Measurements from ENCODE around the gene DRG2.

Gene DRG2

GRCh38 chr17:18070861-18071340 lies 16.8 kb upstream of the DRG2 start:
- DNase-seq (ENCODE audit: low read depth in 1 of 2, low spot score in 1 of 2) = peak in 1 of 2 experiments; percentile 16
- Histone ChIP-seq H3K27me3 (ENCODE audit: insufficient read depth, poor library complexity, severe bottlenecking) (no peaks in the 10 kb centered on the region), H3K27ac (replicated peaks) (peak overlapping the region; percentile 24; the same call in 1 of the 2 replicates), H3K4me3 (replicated peaks; ENCODE audit: insufficient read depth, low read length) (no peak overlapping the region)
- TF ChIP-seq SPI1 (IDR thresholded peaks at IDR 0.05; ENCODE audit: borderline replicate concordance, low read depth) (peak; percentile 46; the same call in 1 of the 2 replicates), POLR2AphosphoS5 (IDR thresholded peaks at IDR 0.05; ENCODE audit: low read depth) (no peak)

- DNase-seq (ENCODE audit: low read depth in 1 of 2, low spot score in 1 of 2) = no peak
- H3K4me3 ChIP-seq (replicated peaks; ENCODE audit: insufficient read depth, low read length) = no peak overlapping the region
- TF ChIP-seq SPI1 (IDR thresholded peaks at IDR 0.05; ENCODE audit: borderline replicate concordance, low read depth) (no peak), CTCF (IDR thresholded peaks at IDR 0.05; ENCODE audit: insufficient read depth, low read length) (no peak), GABPA (IDR thresholded peaks at IDR 0.05; ENCODE audit: low read depth) (no peak), POLR2AphosphoS5 (IDR thresholded peaks at IDR 0.05; ENCODE audit: low read depth) (no peak), REST (IDR thresholded peaks at IDR 0.05; ENCODE audit: insufficient replicate concordance, low read depth) (no peak)
- no peaks in the 10 kb centered on the region for H3K27me3 ChIP-seq (ENCODE audit: insufficient read depth, poor library complexity, severe bottlenecking)
- no peak overlapping the region for H3K27ac ChIP-seq (replicated peaks)
Observed at GRCh38 chr17:18071751-18072150, 16.0 kb upstream of the DRG2 start.

- Histone ChIP-seq H3K4me3 (replicated peaks; ENCODE audit: insufficient read depth, low read length) (no peak overlapping the region), H3K27ac (replicated peaks) (no peak overlapping the region), H3K27me3 (ENCODE audit: insufficient read depth, poor library complexity, severe bottlenecking) (no peaks in the 10 kb centered on the region)
- DNase-seq (ENCODE audit: low read depth in 1 of 2, low spot score in 1 of 2) = no peak
- TF ChIP-seq SPI1 (IDR thresholded peaks at IDR 0.05; ENCODE audit: borderline replicate concordance, low read depth) (no peak), GABPA (IDR thresholded peaks at IDR 0.05; ENCODE audit: low read depth) (no peak), REST (IDR thresholded peaks at IDR 0.05; ENCODE audit: insufficient replicate concordance, low read depth) (no peak), CTCF (IDR thresholded peaks at IDR 0.05; ENCODE audit: insufficient read depth, low read length) (no peak), POLR2AphosphoS5 (IDR thresholded peaks at IDR 0.05; ENCODE audit: low read depth) (no peak)
Observed at GRCh38 chr17:18074566-18075272, 13.0 kb upstream of the DRG2 start.

GRCh38 chr17:18076936-18077335 lies 10.8 kb upstream of the DRG2 start:
- DNase-seq (ENCODE audit: low read depth in 1 of 2, low spot score in 1 of 2) = no peak
- TF ChIP-seq POLR2AphosphoS5 (IDR thresholded peaks at IDR 0.05; ENCODE audit: low read depth) = no peak
- no peak for TF ChIP-seq REST (IDR thresholded peaks at IDR 0.05; ENCODE audit: insufficient replicate concordance, low read depth)
- no peak for TF ChIP-seq GABPA (IDR thresholded peaks at IDR 0.05; ENCODE audit: low read depth)
- TF ChIP-seq CTCF (IDR thresholded peaks at IDR 0.05; ENCODE audit: insufficient read depth, low read length) = no peak
- no peak for TF ChIP-seq SPI1 (IDR thresholded peaks at IDR 0.05; ENCODE audit: borderline replicate concordance, low read depth)
- H3K4me3 ChIP-seq (replicated peaks; ENCODE audit: insufficient read depth, low read length) = no peak overlapping the region

More at GRCh38 chr17:18076936-18077335, 10.8 kb upstream of the DRG2 start:
- H3K27me3 ChIP-seq (ENCODE audit: insufficient read depth, poor library complexity, severe bottlenecking) = no peaks in the 10 kb centered on the region
- H3K27ac ChIP-seq (replicated peaks) = no peak overlapping the region

Measured in HL-60 (cell line).